Measurements from ENCODE around the gene WDFY3.

Gene WDFY3

GRCh38 chr4:84874619-84875018, 91.9 kb downstream of the WDFY3 start:
- DNase-seq (ENCODE audit: low read depth in 2 of 2), result no peak
- TF ChIP-seq CTCF (IDR thresholded peaks at IDR 0.05; ENCODE audit: low read depth, low read length), result no peak
- H3K4me3 ChIP-seq (replicated peaks in 1 of 2; ENCODE audit: low read depth in 2 of 2, low read length in 2 of 2), result no peak overlapping the region

- no peak for TF ChIP-seq CTCF (IDR thresholded peaks at IDR 0.05; ENCODE audit: low read depth, low read length)
- no peak overlapping the region for H3K4me3 ChIP-seq (replicated peaks in 1 of 2; ENCODE audit: low read depth in 2 of 2, low read length in 2 of 2)
- peak; percentile 67 to 71 for DNase-seq (ENCODE audit: low read depth in 2 of 2)
Measured at GRCh38 chr4:84870398-84871163, 95.9 kb downstream of the WDFY3 start.

- no peak overlapping the region for H3K4me3 ChIP-seq (replicated peaks in 1 of 2; ENCODE audit: low read depth in 2 of 2, low read length in 2 of 2)
- no peak for TF ChIP-seq CTCF (IDR thresholded peaks at IDR 0.05; ENCODE audit: low read depth, low read length)
- no peak for DNase-seq (ENCODE audit: low read depth in 2 of 2)
Measured at GRCh38 chr4:84866295-84866694, 100.2 kb downstream of the WDFY3 start.

GRCh38 chr4:84865600-84865999, 100.9 kb downstream of the WDFY3 start:
- no peak for TF ChIP-seq CTCF (IDR thresholded peaks at IDR 0.05; ENCODE audit: low read depth, low read length)
- no peak for DNase-seq (ENCODE audit: low read depth in 2 of 2)
- no peak overlapping the region for H3K4me3 ChIP-seq (replicated peaks in 1 of 2; ENCODE audit: low read depth in 2 of 2, low read length in 2 of 2)

GRCh38 chr4:84862064-84862463, 104.4 kb downstream of the WDFY3 start:
- H3K4me3 ChIP-seq (replicated peaks in 1 of 2; ENCODE audit: low read depth in 2 of 2, low read length in 2 of 2), result no peak overlapping the region
- no peak for DNase-seq (ENCODE audit: low read depth in 2 of 2)
- no peak for TF ChIP-seq CTCF (IDR thresholded peaks at IDR 0.05; ENCODE audit: low read depth, low read length)

- peak in 1 of 2 donors; percentile 40 for DNase-seq (ENCODE audit: low read depth in 2 of 2)
- H3K4me3 ChIP-seq (replicated peaks in 1 of 2; ENCODE audit: low read depth in 2 of 2, low read length in 2 of 2), result no peak overlapping the region
- TF ChIP-seq CTCF (IDR thresholded peaks at IDR 0.05; ENCODE audit: low read depth, low read length), result no peak
Measured at GRCh38 chr4:84857296-84857695, 109.2 kb downstream of the WDFY3 start.

All from cardiac fibroblast (primary cell).